Sigmoid colon (tissue), 4 donors: ENCODE measurements around the gene ITGA5.

ENCODE experiments used
- CTCF ChIP-seq, 4 experiments: fragments of 450-650 bp in 3 of 4; fragments of 200-600 bp in 1 of 4; IDR thresholded peaks; one replicate each; pipeline ENCODE4 v1.5.1; 2016 to 2019; ENCODE audit warnings: antibody characterized with exemption in 4 of 4, mild to moderate bottlenecking in 3 of 4, moderate library complexity in 2 of 4
- EP300 ChIP-seq, 4 donors: sonication (generic); formaldehyde crosslinking; IDR thresholded peaks; one replicate each; pipeline ENCODE4 v1.6.1; 2017; ENCODE audit warnings: antibody characterized with exemption in 4 of 4
- POLR2A ChIP-seq, 2 donors: fragments of 450-650 bp; IDR thresholded peaks; one replicate each; pipeline ENCODE4 v1.6.1; 2016; ENCODE audit warnings: antibody characterized with exemption in 2 of 2, mild to moderate bottlenecking in 2 of 2, moderate library complexity in 2 of 2
- POLR2AphosphoS5 ChIP-seq, 4 donors: sonication (generic); formaldehyde crosslinking; IDR thresholded peaks; one replicate each; pipeline ENCODE4 v1.6.1; 2017; ENCODE audit warnings: antibody characterized with exemption in 4 of 4

- TF ChIP-seq POLR2A (IDR thresholded peaks at IDR 0.05) (no peak), CTCF (IDR thresholded peaks at IDR 0.05) (no peak), EP300 (IDR thresholded peaks at IDR 0.05) (no peak), POLR2AphosphoS5 (IDR thresholded peaks at IDR 0.05) (no peak)
These were observed 5.5 kb downstream of the ITGA5 start for GRCh38 chr12:54413284-54414190.
